Smooth muscle cell of the brain vasculature (primary cell): ENCODE measurements around the gene SLC13A3.

Source experiments
- DNase-seq: peaks from one replicate; pipeline ENCODE4 v3.0.0-alpha.2; 2012; ENCODE audit warnings: low read depth, low spot score

The SLC13A3 gene

DNA sequence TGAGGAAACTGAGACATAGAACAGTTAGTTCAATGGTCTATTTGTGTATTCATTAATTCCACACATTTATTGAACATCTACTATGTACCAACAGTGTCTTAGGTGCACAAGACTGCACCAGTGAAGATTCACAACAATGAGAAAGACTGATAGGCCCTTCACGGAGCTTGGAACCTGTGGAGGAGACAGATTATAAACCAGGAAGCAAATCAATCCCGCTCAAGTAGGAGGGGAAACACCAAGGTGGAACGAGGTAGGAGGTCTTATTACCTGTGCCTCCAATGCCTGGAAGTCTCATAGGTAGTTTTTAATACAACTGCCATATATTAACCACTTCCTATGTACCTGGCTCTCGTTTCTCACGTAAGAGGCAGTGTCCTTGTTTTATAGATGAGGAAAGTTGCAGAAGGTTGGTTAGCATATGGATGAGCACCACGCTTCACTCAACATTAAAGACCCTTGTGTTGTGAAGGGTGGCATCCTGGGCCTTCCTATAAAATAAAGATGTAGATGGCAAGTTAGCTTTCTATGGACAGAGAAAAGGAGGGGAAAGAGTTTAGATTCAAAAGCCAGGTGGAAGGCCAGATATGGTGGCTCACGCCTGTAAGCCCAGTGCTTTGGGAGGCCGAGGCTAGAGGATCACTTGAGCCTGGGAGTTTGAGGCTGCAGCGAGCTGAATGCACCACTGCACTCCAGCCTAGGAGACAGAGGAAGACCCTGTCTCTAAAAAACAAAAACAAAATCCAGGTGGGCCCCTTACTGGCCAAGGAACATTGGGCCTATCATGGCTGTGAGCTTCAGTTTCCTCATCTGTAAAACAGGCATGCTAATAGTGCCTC lies 45.1 kb downstream of the SLC13A3 start:
- no peak for DNase-seq

DNA sequence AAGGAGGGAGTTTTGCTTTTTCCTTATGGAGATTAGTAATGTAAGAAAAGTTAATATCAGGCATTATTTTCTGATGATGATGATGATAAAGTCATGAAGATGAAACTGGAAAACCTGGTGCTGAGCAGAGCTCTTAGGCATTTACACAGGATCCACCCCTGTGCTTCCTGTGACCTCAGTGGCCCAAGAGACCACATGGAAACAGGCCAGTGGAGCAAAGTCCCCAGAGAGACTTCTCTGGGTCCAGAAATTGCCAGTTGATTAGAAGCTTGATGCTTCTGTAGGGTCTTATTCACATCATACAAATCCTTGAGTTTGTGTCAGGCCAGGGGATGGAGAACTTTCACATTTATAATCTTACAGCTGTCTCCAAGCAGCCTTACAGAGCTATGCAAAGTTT lies 46.1 kb downstream of the SLC13A3 start:
- no peak for DNase-seq

DNA sequence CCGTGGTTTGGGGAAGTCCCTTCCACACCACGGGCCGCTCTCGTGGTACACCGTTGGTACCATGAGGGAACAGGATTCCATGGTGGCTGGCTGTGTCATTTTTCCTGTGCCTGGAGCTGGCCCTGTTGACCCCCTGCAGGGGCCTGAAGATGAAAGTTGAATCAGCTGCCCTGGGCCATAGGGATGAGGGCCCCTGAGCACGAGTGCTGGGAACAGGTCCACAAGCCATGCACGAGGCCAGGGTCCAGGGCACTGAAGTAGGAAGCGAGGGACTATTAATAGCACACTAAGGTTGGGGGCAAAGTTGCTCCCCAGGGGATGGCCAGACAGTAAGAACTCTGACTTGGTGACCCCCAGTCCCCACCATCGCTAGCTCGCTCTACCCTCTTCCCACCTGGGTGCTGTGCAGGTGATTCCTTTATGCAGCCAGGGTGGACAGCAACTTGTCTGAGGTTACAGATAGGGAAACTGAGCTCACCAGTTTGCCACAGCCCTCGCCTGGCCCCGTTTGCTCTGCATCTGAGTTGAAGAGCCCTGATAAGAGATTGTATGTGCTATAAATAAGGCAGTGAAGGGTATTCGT lies 46.6 kb downstream of the SLC13A3 start:
- no peak for DNase-seq

DNA sequence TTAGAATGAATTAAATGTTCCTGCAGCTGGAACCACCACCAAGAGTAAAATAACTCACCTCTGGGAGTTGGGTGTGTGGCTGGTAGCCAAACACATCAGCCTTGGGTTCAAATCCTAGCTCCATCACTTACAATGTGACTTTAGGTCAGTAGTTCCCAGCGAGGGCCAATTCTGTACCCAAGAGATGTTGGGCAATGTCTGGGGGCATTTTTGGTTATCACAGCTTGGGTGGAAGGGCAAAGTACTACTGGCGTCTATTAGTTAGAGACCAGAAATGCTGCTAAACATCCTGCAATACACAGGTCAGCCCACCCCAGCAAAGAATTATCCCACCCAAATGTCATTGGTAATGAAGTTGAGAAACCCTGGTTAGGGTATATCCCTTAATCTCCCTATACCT lies 48.8 kb downstream of the SLC13A3 start:
- DNase-seq = no peak

DNA sequence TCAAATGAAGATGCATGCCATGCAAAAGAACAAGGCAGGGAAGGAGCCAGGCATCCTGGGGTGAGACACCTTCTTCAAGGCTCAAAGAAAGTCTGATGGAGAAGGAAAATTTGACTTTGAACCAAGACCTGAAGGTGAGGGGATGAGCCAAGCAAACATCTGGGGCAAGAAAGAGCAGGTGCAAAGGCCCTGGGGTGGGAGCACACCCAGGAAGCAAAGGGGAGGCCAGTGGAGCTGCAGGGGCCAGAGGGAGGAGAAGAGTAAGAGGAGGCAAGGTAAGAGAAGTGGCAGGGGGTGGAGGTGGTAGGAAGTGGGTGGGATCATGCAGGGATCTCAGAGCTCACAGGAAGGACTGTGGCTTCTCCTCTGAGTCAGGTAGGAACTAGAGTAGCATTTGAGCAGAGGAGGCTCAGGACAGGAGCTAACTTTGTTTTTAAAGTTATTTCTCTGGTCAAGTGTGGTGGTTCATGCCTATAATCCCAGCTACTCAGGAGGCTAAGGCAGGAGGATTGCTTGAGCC lies 49.6 kb downstream of the SLC13A3 start:
- no peak for DNase-seq

DNA sequence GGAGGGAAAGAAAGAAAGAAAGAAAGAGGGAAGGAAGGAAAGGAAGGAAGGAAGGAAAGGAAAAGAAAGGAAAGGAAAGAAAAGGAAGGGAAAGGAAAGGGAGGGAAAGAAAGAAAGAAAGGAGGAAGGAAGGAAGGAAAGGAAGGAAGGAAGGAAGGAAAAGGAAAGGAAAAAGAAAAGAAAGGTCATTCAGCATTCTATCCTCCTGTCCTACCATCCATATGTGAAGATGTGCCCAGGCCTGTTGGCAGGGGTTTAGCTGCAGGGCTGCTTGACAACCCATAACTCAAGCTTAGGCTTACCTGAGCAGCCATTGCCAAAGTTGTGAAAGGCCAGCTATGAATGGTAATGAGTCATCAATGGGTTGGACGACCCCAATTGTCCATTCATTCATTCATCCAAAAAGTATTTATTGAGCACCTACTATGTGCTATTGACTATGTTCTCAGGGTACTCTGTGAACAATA lies 50.9 kb downstream of the SLC13A3 start:
- DNase-seq = no peak

DNA sequence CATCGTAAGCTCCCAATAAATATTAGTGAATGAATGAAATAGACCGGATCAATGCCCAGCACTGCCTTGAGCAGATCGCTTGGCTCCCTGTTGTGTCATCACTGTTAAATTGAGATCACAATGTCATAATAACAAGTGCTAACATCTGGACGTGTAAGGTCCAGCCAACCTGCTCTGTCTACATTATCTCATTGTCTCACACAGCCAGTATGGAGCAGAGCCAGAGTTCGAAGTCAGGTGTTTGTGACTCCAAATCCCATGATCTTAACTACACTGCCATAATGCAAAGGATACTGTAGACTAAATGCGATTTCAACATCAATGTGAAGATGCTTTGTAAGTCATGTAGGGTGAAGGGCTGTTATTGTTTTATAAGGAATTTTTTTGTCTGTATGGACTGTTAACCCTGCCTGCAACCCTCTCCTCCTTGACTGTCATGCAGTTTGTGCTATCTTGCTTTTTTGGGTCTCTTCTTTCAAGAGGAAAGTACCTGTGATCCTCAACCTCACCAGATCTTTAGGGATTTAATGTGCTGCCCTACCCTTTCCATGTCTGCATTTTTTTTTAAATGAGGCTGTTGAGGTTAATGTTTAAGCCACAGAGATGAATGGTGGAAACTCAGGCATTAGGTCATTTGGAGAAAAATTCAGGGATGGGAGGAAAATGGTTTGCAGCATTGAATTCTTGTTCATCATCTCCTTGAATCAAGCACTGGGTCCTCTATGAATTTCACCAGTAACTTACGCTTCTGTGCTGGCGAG lies 51.9 kb downstream of the SLC13A3 start:
- no peak for DNase-seq

DNA sequence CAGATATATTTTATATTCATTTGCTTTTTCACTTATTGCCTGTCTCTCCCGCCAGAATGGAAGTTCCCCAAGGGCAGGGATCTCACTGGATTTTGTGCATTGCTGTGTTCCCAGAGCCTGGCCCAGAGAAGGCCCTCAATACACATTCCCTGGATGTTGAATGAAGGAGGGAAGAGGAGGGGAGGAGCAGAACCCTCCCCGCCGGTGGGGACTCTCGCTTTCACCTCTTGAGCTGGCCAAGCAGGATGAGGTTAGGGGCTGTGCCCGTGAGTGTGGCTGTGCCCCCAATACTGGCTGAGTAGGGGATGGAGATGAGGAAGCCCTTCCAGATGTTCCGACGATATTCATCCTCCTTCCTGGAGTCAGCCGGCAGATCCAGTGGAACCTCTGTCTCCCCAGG lies 55.3 kb downstream of the SLC13A3 start:
- no peak for DNase-seq

DNA sequence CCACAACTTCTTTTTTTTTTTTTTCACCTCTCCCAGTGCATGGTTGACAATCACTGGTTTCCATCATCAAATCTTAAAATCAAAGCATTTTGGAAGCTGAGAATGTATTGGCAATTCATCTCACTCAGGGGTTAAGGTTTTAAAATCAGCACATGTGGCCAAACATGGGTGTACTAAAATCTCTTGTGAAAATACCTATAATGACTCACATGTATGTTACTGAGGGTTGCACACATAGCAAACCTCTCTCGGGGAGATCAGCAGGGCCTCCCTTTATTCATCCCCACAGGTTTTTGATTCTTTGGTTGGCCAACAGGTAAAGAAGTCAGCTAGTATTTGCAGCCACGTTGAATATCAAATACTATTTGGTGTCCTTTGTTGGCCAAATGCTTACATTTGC lies 56.5 kb downstream of the SLC13A3 start:
- no peak for DNase-seq

DNA sequence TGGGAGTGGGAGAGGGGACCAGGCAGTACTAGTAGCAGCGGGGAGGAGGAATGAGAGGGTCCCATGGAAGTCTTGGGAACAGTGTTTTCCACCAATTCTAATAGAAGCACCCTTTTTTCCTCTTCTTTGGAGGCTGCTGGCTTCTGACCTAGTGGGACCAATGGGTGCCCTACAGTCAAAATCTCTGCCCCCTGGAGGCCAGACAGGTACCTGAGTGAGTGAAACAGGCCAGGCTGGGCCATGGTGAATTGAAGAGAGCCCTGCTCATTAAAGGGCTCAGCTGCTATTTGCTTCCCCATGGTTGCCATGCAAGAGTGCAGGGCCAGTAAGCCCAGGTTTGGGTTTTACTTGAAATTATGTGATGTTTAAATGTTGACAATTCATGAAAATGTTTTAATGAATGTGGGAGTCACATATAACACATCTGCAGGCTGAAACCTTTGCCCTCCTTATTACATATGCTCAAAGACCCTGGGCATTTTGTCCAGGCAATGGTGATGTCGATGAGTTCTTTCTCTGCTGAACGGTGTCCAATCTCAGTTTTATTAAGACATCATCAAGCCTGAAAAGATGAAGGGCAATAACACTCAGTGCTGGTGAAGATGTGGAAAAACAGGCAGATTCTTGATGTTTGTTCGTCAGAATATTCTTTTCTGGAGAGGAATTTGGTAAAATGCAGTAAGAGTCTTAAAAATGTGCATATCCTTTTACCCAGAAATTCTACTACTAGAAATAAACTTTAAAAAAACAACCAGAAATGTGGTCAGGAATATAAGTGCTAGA lies 58.5 kb downstream of the SLC13A3 start:
- DNase-seq = no peak

DNA sequence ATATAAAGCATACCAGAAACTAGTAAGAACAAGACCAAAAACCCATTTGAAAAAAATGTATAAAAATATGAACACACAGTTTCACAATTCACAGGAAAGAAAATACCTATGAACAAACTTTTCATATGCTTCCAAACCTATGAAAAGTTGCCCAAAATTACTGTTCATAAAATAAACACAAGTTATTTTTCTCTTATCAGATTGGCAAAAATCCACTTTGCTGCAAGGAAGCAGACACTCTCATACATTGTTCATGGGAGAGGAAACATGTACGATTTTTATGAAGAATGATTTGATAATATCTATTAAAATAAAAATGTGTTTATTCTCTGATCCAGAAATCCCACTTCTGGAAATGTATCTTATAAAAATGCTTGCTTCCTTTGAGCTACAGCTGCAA lies 60.8 kb downstream of the SLC13A3 start:
- no peak for DNase-seq

DNA sequence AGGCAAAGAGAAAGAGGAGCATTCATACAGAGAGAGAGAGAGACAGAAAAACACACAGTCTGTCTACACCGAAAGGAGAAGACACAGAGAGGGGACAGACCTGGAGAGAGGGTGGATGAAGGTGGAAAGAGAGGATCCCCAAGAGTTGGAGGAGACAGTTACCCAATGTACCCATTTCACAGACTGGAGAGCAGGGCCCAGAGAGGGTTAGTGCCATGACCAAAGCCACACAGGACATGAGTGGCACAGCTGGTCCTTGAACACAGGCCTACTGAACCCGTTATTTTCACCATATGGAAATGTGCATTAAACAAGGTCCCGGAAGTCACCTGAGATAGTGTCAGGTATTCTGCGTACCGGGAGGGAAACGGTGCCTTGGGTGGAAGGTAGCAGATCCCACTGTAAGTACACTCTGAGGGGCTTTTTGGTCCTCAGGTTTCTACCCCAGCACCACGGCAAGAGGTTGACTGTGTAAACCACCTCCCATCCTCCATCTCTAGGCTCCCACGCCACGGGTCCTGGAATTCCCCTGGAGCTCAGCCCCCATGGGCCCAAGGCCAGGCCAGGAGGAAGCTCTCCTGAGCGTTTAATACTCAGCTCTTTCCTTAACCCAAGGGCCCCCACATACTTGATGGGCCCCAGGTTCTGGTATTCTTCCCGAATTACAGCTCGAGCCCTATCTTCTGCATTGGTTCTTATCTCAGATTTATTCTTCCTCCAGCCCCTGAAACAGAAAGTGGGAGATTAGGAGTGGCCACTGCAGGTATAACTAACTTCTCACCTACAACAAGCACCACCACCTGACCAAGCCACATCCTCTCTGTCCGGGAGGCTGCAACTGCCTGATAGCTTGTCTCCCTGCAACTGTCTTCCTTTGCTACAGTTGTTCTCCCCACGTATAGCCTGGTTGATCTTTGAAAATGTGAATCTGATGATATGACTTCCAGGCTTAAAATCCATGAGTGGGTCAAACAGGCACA lies 62.4 kb downstream of the SLC13A3 start:
- DNase-seq = no peak

DNA sequence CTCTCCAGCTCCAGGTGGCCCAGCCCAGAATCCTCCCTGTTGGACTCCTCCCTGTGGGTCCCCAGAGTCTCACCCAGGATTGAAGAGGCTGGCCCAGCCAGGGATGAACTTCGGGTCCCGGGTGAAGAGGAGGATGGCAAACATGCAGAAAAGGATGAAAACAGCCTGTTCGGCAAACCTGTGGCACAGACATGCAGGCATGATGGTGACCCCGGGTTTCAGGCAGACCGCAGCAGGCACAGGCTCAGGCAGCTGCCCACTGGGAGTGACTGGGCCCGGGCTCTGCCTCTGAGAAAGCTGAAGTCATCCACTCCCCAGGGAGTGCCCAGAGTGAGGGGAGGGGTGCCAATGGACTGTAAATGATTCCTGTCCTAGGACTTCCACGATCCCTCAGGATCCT lies 63.3 kb downstream of the SLC13A3 start:
- no peak for DNase-seq

DNA sequence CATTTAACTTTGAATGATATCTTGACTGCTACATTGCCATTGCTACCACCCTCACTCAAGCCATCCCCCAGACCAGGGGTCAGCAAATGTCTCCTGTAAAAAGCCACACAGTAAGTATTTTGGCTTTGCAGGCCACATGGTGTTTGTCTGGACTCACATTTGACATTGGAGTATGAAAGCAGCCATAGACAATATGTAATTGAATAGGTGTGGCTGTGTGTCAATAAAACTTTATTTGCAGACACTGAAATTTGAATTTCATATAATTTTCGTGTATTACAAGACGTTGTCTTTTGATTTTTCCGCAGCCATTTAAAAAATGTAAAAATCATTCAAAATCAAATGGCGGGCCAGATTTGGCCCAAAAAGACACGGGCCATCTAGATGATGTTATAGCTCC lies 64.5 kb downstream of the SLC13A3 start:
- no peak for DNase-seq

DNA sequence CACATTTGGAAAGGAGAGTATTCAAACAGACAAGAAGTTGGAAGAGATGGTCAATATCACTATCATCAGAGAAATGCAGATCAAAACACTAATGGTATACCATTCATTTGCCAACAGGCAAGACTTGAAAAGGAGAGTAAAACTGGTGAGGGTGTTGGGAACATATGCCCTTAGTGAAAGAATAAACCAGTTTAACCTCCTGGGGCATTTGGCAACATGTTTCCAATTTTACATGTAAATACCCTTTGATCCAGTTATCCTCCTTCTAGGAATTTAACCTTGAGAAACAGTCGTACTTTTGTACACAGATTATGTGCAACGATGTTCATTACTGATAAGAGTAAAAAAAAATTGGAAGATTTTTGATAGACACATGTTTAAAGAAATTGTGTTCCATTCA lies 66.8 kb downstream of the SLC13A3 start:
- DNase-seq = no peak

DNA sequence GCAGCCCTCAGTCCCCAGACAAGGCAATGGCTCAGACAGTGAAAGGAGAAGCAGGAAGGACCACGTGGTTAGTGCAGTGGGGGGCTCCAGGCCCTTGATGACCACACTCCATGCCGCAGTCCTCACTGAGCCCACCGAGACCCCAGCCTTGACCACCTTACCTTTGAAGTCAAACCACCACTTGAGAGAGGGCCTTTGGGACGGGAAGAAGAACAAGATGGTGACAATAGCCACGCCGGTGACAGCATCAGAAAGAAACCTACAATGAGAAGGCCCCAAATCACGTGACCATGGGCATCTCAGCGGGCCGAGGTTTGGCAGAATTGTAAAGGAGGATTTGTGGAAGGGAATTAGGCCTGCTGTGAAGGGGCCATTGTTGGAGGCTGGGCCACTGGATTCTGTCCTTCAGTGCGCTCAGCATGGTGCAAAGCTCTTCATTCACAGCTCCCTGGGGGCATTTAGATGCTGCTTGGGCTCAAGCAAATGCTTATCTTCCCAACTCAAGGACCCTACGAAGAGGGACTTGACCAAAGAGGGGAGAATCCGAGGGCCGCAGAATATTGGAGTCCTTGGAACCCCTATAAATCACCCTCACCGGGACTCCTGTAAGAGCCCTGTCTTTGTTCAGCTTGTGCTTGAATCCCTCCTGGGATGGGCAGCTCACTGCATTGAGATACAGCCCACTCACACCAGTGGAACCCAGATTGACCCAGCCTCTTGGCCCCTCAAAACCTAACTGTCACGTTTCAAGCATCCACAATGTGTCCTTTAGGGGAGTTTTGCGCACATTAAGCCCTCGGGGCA lies 67.6 kb downstream of the SLC13A3 start:
- no peak for DNase-seq

DNA sequence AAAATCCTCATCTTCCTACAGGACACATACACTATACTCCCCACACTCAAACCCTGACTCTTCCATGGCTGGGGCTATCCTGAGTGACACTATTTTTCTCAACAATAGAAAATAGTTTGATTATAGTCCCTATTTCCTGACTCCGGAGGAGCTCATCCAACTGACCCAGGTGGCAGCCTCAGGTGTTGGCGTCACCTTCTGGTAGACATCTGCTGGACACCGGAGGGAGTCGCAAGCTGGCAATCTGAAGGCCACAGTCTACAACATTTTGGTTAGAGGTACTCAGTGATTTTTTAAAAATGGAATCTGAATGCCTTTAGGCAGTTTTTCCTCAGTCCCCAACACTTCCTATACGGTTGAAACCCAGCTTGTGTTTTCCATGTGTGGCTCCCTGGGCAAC lies 68.6 kb downstream of the SLC13A3 start:
- DNase-seq = no peak

DNA sequence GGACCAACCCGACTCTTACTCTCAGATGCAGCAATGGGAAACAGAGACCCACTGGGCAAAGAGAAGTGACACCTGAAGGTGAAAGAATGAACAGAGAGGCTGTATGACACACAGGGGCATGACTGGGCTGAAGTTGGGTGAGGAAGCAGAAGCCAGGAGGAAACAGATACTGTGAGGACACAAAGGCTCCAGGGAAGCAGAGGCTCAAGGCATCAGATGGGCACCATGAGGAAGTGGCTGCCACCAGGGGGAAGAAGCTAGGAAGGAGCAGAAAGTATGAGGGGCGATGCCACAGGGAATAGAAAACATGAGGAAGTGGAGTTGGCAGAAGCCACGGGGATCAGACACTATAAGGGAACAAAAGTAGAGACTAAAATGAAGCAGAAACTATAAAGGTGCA lies 69.9 kb downstream of the SLC13A3 start:
- no peak for DNase-seq

DNA sequence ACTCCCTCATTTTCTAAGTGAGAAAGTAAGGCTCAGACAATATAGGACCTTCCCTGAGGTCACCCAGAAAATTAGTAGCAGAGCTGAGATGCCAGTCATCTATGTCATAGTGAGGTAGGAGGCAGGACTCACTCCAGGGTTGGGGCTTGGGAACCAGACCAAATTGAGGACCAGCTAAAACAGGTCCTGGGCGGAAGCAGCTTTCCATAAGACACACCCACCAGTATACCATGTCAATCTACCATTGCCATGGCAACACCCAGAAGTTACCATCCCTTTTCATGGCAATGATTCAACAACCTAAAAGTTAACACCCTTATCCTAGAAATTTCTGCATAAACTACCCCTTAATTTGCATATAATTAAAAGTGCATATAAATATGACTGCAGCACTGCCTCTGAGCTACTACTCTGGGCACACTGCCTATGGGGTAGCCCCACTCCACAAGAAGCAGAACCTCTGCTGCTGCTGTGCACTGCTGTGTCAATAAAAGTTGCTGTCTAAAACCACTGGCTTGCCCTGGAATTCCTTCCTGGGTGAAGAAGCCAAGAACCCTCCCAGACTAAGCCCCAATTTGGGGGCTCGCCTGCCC lies 70.5 kb downstream of the SLC13A3 start:
- DNase-seq = no peak
